Measurements from ENCODE around the gene COL4A4.

- no peak for TF ChIP-seq POLR2A (IDR thresholded peaks at IDR 0.05; ENCODE audit: low read depth)
- no peak for TF ChIP-seq CTCF (IDR thresholded peaks at IDR 0.05)
- no peak for TF ChIP-seq EP300 (IDR thresholded peaks at IDR 0.05)
Measured at GRCh38 chr2:227115761-227116160, 48.2 kb downstream of the COL4A4 start.

Measured in esophagus muscularis mucosa (tissue), 4 donors.